Measurements from ENCODE around the gene PPP2R5B. TPM values are rescaled to one million over a fixed set of nuclear protein-coding genes. Genes with fewer than 3 reads are reported as not detected.
A peak's percentile ranks its signal among the peaks of the same experiment; 100 is the strongest.

PPP2R5B gene
- total RNA-seq, 1 donor from 2014 or later: 9.7 TPM

DNA sequence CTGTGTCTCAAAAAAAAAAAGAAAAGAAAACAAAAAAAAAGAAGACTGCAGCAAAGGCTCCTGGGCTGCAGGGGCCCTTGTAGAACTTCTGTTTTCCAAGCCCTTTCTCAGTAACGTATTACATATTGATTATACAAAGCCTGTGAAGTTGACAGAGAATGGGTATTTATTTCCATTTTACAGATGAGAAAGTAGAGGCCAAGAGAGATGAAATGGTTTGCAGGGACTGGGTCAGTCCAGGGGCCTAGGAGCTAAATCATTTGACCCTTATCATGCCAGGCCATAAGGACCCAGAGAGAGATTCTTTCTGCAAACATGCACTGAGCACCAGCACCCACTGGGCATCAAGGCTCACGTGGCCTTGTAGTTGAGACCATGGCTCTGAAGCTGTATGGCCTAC lies 4.5 kb downstream of the PPP2R5B start:
- DNase-seq (ENCODE audit: low read depth, low spot score): no peak

- DNase-seq (ENCODE audit: low read depth, low spot score): no peak
Measured at GRCh38 chr11:64929625-64930024, 5.1 kb downstream of the PPP2R5B start.

DNA sequence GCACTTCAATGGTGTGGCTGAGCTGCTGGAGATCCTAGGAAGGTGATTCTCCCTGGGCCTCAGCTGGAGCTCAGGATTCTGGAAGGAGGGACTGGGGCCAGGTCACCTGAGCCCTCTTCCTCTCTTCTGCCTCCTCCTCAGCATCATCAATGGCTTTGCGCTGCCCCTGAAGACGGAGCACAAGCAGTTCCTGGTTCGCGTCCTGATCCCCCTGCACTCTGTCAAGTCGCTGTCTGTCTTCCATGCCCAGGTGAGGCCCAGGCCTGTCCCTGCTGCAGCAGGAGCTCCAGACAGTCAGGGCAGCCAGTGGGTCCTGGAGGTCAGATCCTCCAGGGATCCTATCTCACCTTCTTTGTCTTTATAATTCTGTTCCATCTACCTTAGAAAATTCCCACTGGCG lies 5.9 kb downstream of the PPP2R5B start:
- no peak for DNase-seq (ENCODE audit: low read depth, low spot score)

GRCh38 chr11:64931290-64931689 lies 6.8 kb downstream of the PPP2R5B start:
- no peak for DNase-seq (ENCODE audit: low read depth, low spot score)

DNA sequence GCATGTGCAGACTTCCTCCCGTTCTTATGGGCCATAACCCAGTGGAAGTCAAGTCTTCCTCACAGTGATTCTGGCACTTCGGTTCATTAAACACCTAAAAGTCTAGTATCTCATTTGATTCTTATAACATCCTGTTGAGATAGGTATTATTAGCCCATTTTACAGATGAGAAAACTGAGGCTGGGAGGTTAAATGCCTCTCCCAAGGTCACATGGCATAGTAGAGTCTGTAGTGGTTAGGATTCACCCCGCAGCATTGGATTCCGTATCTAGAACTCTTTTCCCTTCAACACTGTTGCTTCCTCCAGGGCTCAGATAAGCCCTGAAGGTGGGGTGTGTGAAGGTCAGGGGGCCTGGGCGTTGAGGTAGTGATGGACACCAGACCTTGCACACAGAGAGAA lies 7.8 kb downstream of the PPP2R5B start:
- no peak for DNase-seq (ENCODE audit: low read depth, low spot score)

GRCh38 chr11:64933213-64933934 lies 8.9 kb downstream of the PPP2R5B start:
- no peak for DNase-seq (ENCODE audit: low read depth, low spot score)

GRCh38 chr11:64933935-64934681 lies 9.6 kb downstream of the PPP2R5B start:
- DNase-seq (ENCODE audit: low read depth, low spot score): no peak

- DNase-seq (ENCODE audit: low read depth, low spot score): no peak
Measured at GRCh38 chr11:64934682-64935358, 10.3 kb downstream of the PPP2R5B start.

DNA sequence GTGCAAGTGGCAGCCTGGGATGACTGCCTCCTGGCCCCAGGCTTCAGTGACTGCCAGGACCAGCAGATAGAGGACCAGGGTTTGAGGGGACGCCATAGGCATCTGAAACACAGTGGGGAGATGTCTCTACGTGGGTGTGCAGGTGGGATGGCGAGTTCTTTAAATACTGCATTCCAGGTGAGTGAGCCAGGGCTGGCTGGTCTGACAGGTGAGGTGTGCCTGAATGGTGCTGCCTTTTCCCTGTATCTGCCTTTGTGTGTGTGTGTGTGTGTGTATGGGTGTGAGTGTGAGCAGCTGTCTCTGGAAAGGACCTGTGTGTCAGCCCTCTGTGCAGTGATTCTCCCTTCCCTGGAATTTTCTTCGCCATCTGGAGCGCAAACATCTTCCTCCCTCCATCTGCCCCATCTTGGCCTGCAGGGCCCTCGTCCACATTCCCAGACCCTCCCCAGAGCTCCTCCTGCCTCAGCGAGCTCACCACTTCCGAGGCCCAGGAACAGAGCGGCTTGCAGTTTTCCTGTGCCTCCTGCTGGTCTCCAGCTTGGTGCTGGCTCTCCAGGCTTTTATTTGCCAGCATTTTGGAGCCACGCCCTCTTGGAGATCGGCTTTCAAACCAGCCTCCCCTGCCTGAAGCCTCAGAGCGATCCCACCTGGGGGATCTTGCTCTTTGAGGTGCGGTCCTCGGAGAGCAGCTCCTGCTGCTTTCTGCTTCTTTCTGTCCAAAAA lies 11.0 kb downstream of the PPP2R5B start, which contains the start of gene GPHA2:
Gene GPHA2, minus strand, starts transcription at position 535 of the 723 bp plus-strand sequence. Its CDS starts 433 bp downstream, at position 102.
- DNase-seq (ENCODE audit: low read depth, low spot score): no peak

- DNase-seq (ENCODE audit: low read depth, low spot score): no peak
Measured at GRCh38 chr11:64936539-64936938, 12.1 kb downstream of the PPP2R5B start.

GRCh38 chr11:64947208-64947814 lies 22.8 kb downstream of the PPP2R5B start:
- DNase-seq (ENCODE audit: low read depth, low spot score): no peak

DNA sequence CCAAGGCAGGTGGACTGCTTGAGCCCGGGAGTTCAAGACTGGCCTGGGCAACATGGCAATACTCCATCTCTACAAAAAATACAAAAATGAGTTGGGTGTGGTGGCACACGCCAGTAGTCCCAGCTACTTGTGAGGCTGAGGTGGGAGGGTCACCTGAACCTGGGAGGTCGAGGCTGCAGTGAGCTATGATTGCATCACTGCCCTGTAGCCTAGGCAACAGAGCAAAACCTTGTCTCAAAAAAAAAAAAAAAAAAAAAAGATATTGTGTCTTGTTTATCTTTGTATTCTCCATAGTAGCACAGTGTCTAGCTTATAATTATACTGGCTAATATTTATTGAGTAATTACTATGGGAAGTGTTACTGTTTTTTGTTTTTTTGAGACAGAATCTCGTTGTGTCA lies 27.0 kb downstream of the PPP2R5B start:
- no peak for DNase-seq (ENCODE audit: low read depth, low spot score)

DNA sequence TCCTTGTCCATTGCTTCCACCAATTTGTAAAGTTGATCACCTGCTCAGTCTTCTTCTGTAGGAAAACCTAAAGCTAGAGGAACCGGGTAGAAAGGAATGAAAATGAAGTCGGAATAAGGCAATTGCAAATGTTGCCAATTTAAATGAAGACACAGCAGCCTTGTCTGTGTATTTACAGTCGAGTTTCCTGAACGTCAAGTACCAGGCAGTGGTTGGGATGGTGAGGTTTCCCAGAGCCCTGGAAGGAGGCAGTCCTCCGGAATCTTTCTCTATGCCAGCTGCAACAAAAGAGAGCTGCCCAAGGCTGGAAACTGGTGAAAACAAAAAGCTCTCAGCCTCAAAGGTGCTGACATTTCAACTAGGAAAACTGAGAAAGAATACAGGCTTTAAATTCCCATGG lies 29.7 kb downstream of the PPP2R5B start:
- DNase-seq (ENCODE audit: low read depth, low spot score): no peak

DNA sequence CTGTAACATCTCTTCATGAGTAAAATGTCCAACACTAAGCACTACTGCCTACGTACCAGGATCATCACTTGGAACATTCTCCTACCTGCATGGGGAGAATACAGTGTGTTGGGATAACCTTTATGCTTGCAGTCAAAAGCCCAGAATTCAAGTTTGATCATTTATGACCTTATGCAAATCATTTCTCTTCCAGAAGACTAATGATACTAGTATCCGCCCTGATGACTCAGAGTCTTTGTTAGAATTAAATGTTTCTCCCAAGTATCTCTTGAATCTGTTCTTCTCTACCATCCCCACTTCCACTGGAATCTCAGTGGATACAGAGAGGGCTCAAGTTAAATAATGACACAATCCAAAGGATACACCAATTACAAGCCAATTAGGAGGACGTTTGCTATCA lies 35.0 kb downstream of the PPP2R5B start:
- no peak for DNase-seq (ENCODE audit: low read depth, low spot score)

GRCh38 chr11:64960719-64961118 lies 36.2 kb downstream of the PPP2R5B start:
- DNase-seq (ENCODE audit: low read depth, low spot score): no peak

DNA sequence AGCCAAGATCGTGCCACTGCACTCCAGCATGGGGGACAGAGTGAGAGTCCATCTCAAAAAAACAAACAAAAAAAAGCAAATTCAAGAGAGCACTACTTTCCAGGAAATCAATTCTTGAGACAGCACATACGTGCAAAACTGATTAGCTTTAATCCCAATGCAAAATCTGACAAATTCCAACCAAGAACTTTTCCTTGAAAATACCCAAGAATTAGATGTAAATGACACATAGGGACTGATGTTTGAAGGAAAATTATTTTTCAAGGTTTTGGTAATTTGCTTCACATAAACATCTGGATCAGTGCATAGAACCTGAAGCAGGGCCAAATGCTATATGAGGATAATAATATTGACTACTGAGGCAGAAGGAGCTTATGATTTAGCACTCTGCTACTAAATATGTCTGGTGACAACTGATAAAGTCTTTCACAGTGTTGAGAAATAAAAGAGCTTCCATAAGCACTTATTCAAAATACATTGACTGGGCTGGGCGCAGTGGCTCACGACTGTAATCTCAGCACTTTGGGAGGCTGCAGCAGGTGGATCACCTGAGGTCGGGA lies 38.7 kb downstream of the PPP2R5B start:
- DNase-seq (ENCODE audit: low read depth, low spot score): no peak

DNA sequence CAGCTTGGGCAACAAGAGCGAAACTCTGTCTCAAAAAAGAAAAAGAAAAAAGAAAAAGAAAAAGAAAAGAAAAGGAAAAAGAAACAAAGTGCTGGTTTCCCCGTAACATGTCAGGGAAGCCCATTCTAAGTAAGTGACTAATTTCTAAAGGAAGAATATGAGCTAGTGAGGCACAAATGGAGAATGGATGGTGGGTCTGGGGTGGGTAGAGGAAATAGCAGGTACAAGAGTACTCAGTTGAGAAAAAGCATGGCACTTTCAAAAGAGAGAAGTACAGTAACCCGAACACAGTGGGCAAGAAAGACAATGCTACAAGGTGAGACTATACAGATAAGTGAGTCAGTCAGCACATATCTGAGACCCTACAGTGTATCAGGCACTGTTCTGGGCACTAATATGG lies 42.9 kb downstream of the PPP2R5B start:
- no peak for DNase-seq (ENCODE audit: low read depth, low spot score)

DNA sequence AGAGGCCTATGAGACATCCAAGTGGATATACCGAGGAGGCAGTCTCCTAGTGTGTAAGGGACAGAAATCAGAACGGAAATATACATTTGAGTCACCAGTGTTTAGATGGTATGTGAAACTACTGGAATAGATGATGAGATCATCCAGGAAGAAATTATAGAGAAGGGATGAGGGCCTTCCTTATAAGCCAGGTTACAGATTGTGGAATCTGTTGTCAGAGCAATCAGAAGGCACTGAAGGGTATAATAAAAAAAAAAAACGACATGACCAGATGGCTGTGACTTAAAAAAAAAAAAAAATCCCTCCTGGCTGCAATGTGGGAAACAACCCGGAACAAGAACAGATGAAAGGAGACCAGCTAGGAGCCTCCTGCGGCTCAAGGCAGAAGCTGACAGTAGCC lies 44.7 kb downstream of the PPP2R5B start:
- no peak for DNase-seq (ENCODE audit: low read depth, low spot score)

GRCh38 chr11:64970731-64971151 lies 46.3 kb downstream of the PPP2R5B start:
- DNase-seq (ENCODE audit: low read depth, low spot score): no peak

GRCh38 chr11:64971421-64972233 lies 47.1 kb downstream of the PPP2R5B start, which contains the start of gene MAJIN:
MAJIN (minus strand) TSS chr11:64972108; CDS start chr11:64959405, 12,703 bp downstream.
- DNase-seq (ENCODE audit: low read depth, low spot score): peak; percentile 24

Measured in pulmonary artery endothelial cell (primary cell).